ENCODE data around the gene SUN1. TPM values are rescaled to one million over a fixed set of nuclear protein-coding genes. Genes with fewer than 3 reads are reported as not detected.

Gene SUN1
- polyA plus RNA-seq, 1 of the 3 experiments (the other 2 are of a cell fraction): 369 TPM

GRCh38 chr7:879093-879492, 46.8 kb downstream of the SUN1 start (continued):
- no peak for TF ChIP-seq CHD2 (IDR thresholded peaks at IDR 0.05; ENCODE audit: low read length, partially characterized antibody)

- peaks cover 78% of the 10 kb centered on the region for H3K79me2 ChIP-seq (ENCODE audit: insufficient read depth)
- peaks cover 13% of the 10 kb centered on the region for H3F3A ChIP-seq (replicated peaks; ENCODE audit: insufficient read depth)
- no peaks in the 10 kb centered on the region for H3K27me3 ChIP-seq (ENCODE audit: insufficient read depth)
- no peak overlapping the region for H2AFZ ChIP-seq (ENCODE audit: low read depth)
- no peak overlapping the region for H3K27ac ChIP-seq (ENCODE audit: low read depth in 2 of 2, low read length in 1 of 2)
- no peak for TF ChIP-seq RAD21 (IDR thresholded peaks at IDR 0.05; ENCODE audit: low read length)
- TF ChIP-seq REST (IDR thresholded peaks at IDR 0.05; ENCODE audit: low read depth, low read length): no peak
- no peak for TF ChIP-seq MXI1 (IDR thresholded peaks at IDR 0.05; ENCODE audit: low read depth, low read length)
- TF ChIP-seq FOXM1 (IDR thresholded peaks at IDR 0.05; ENCODE audit: low read depth): no peak
- TF ChIP-seq RCOR1 (IDR thresholded peaks at IDR 0.05; ENCODE audit: low read length): no peak
- TF ChIP-seq ELF1 (IDR thresholded peaks at IDR 0.05): no peak
- TF ChIP-seq USF2 (IDR thresholded peaks at IDR 0.05; ENCODE audit: borderline replicate concordance, low read depth, low read length): no peak
- no peak for TF ChIP-seq TEAD4 (IDR thresholded peaks at IDR 0.05; ENCODE audit: borderline replicate concordance, insufficient read depth)
- no peak for TF ChIP-seq GABPA (IDR thresholded peaks at IDR 0.05; ENCODE audit: low read depth)
- TF ChIP-seq FOXJ3 (CRISPR knock-in tag; IDR thresholded peaks at IDR 0.05): no peak
- no peak for TF ChIP-seq FOSL2 (IDR thresholded peaks at IDR 0.05; ENCODE audit: borderline replicate concordance, low read depth)
- no peak for TF ChIP-seq TAF1 (IDR thresholded peaks at IDR 0.05; ENCODE audit: borderline replicate concordance, low read depth, low read length)
- no peak for TF ChIP-seq RXRA (IDR thresholded peaks at IDR 0.05; ENCODE audit: borderline replicate concordance, low read depth)
- no peak for TF ChIP-seq TCF12 (IDR thresholded peaks at IDR 0.05)
- TF ChIP-seq MEF2A (IDR thresholded peaks at IDR 0.05; ENCODE audit: borderline replicate concordance, low read depth): no peak
- H3K36me3 ChIP-seq (replicated peaks in 1 of 2; ENCODE audit: control insufficient read depth in 1 of 2, insufficient read depth in 2 of 2, low read length in 1 of 2): peaks cover 15 to 20% of the 10 kb centered on the region in 2 experiments
- ChIA-PET CTCF (interaction anchor here (0.9 to 2.3 kb wide), 4 partner anchors 85 to 547 kb away, joined by 3 to 7 read pairs (median 4); no protein-coding TSS in a partner anchor), POLR2A (no interaction called here)
- WGBS (ENCODE audit: low lambda C conversion rate): 93% methylated on average over 14 of the region's 14 CpGs
- no peak overlapping the region for H3K4me3 ChIP-seq (ENCODE audit: low read depth in 2 of 2, low read length in 1 of 2)
- H3K4me2 ChIP-seq: no peak overlapping the region
- H3K9me3 ChIP-seq: no peaks in the 10 kb centered on the region
- H3K9ac ChIP-seq: no peak overlapping the region
- peaks cover 68% of the 10 kb centered on the region for H4K20me1 ChIP-seq (ENCODE audit: insufficient read depth)
- no peak for DNase-seq
- H3K4me1 ChIP-seq (ENCODE audit: control insufficient read depth in 1 of 2, insufficient read depth in 2 of 2, low read depth in 1 of 2, low read length in 1 of 2): peaks cover 11 to 19% of the 10 kb centered on the region in 2 experiments; a peak in 1 of 4 replicates
- H3K9me2 ChIP-seq: no peaks in the 10 kb centered on the region
These were observed 47.4 kb downstream of the SUN1 start for GRCh38 chr7:879706-880105.
